Neuronal stem cell (in vitro differentiated cells): ENCODE data around the gene TBXA2R.

Experiments
- DNase-seq: peaks from one replicate; pipeline ENCODE4 v3.0.0-alpha.2; 2013; ENCODE audit warnings: low spot score
- H2AFZ ChIP-seq: one replicate; pipeline ENCODE4 v1.6.1; 2013; ENCODE audit warnings: mild to moderate bottlenecking, low read length, inconsistent platforms
- H2AK5ac ChIP-seq: 2 replicates; pipeline ENCODE4 v1.6.1; 2013; ENCODE audit warnings: low read depth, mild to moderate bottlenecking, inconsistent platforms, low read length, moderate library complexity, mixed read lengths
- H2BK120ac ChIP-seq: 2 replicates; pipeline ENCODE4 v1.6.1; 2013; ENCODE audit warnings: low read depth, mild to moderate bottlenecking, inconsistent platforms, low read length, moderate library complexity, mixed read lengths
- H2BK12ac ChIP-seq: one replicate; pipeline ENCODE4 v1.6.1; 2013; ENCODE audit warnings: low read length, inconsistent platforms
- H2BK15ac ChIP-seq: 2 replicates; pipeline ENCODE4 v1.6.1; 2013; ENCODE audit warnings: mild to moderate bottlenecking, low read length, inconsistent platforms, mixed read lengths
- H2BK5ac ChIP-seq: one replicate; pipeline ENCODE4 v1.6.1; 2013; ENCODE audit warnings: inconsistent platforms, mild to moderate bottlenecking, low read length, moderate library complexity
- H3K14ac ChIP-seq: one replicate; pipeline ENCODE4 v1.6.1; 2013; ENCODE audit warnings: low read length, inconsistent platforms
- H3K18ac ChIP-seq: 2 replicates; pipeline ENCODE4 v1.6.1; 2013; ENCODE audit warnings: low read length, inconsistent platforms
- H3K23ac ChIP-seq: 2 replicates; pipeline ENCODE4 v1.6.1; 2013; ENCODE audit warnings: low read depth, mild to moderate bottlenecking, mixed read lengths, low read length, inconsistent platforms; ENCODE audit not compliant: poor library complexity
- H3K27ac ChIP-seq: replicated peaks from 3 replicates; pipeline ENCODE4 v1.5.1; 2013; ENCODE audit warnings: low read length, inconsistent platforms
- H3K27me3 ChIP-seq, 3 experiments: 2 replicates each; pipeline ENCODE4 v1.6.1; 2013; ENCODE audit warnings: low read length in 3 of 3, mild to moderate bottlenecking in 2 of 3, inconsistent platforms in 1 of 3, low read depth in 1 of 3, mixed read lengths in 1 of 3, moderate library complexity in 1 of 3; ENCODE audit not compliant: control insufficient read depth in 3 of 3, insufficient read depth in 3 of 3
- H3K36me3 ChIP-seq, 2 donors: replicated peaks in 1 of 2; 2 replicates each; pipeline ENCODE4 v1.6.1; 2013; ENCODE audit warnings: low read length in 2 of 2; ENCODE audit not compliant: control insufficient read depth in 2 of 2, insufficient read depth in 2 of 2
- H3K4ac ChIP-seq: 2 replicates; pipeline ENCODE4 v1.6.1; 2013; ENCODE audit warnings: inconsistent platforms, mild to moderate bottlenecking, low read length, moderate library complexity
- H3K4me1 ChIP-seq, 2 donors: 1 replicate in 1 of 2; 2 replicates in 1 of 2; pipeline ENCODE4 v1.6.1; 2013; ENCODE audit warnings: low read length in 2 of 2, low read depth in 1 of 2; ENCODE audit not compliant: control insufficient read depth in 2 of 2, insufficient read depth in 1 of 2
- H3K4me2 ChIP-seq: one replicate; pipeline ENCODE4 v1.6.1; 2013; ENCODE audit warnings: mild to moderate bottlenecking, low read length, inconsistent platforms; ENCODE audit not compliant: insufficient read depth, poor library complexity, severe bottlenecking
- H3K4me3 ChIP-seq, 2 donors: 2 replicates each; pipeline ENCODE4 v1.5.1; 2013; ENCODE audit warnings: low read length in 2 of 2, mild to moderate bottlenecking in 2 of 2, inconsistent platforms in 1 of 2, moderate library complexity in 1 of 2
- H3K79me1 ChIP-seq: one replicate; pipeline ENCODE4 v1.6.1; 2013; ENCODE audit warnings: low read depth, mild to moderate bottlenecking, inconsistent platforms, low read length, moderate library complexity
- H3K9ac ChIP-seq: one replicate; pipeline ENCODE4 v1.6.1; 2013; ENCODE audit warnings: mild to moderate bottlenecking, low read depth, low read length, inconsistent platforms; ENCODE audit not compliant: poor library complexity
- H3K9me3 ChIP-seq, 2 donors: replicated peaks in 1 of 2; 2 replicates each; pipeline versions ENCODE3 to v1.6.1; 2013; ENCODE audit warnings: low read length in 2 of 2, mild to moderate bottlenecking in 2 of 2, inconsistent platforms in 1 of 2, low read depth in 1 of 2, mixed read lengths in 1 of 2, moderate library complexity in 1 of 2; ENCODE audit not compliant: control insufficient read depth in 2 of 2, insufficient read depth in 1 of 2
- H4K8ac ChIP-seq: one replicate; pipeline ENCODE4 v1.6.1; 2013; ENCODE audit warnings: low read depth, mild to moderate bottlenecking, inconsistent platforms, low read length, moderate library complexity
- H4K91ac ChIP-seq: one replicate; pipeline ENCODE4 v1.6.1; 2013; ENCODE audit warnings: low read length, low read depth, mild to moderate bottlenecking, inconsistent platforms; ENCODE audit not compliant: poor library complexity
- WGBS, 2 donors: extraction: QIAGEN DNeasy Blood & Tissue Kit; methylation state at CpG; one replicate each; pipeline ENCODE4 v1.1.7; 2013; ENCODE audit warnings: missing lambda C conversion rate in 2 of 2, mixed read lengths in 1 of 2; ENCODE audit not compliant: insufficient read length in 2 of 2, insufficient replicate concordance in 1 of 2; ENCODE audit errors: extremely low coverage in 2 of 2; 5-methylcytosine and 5-hydroxymethylcytosine counted together

The TBXA2R gene

DNA sequence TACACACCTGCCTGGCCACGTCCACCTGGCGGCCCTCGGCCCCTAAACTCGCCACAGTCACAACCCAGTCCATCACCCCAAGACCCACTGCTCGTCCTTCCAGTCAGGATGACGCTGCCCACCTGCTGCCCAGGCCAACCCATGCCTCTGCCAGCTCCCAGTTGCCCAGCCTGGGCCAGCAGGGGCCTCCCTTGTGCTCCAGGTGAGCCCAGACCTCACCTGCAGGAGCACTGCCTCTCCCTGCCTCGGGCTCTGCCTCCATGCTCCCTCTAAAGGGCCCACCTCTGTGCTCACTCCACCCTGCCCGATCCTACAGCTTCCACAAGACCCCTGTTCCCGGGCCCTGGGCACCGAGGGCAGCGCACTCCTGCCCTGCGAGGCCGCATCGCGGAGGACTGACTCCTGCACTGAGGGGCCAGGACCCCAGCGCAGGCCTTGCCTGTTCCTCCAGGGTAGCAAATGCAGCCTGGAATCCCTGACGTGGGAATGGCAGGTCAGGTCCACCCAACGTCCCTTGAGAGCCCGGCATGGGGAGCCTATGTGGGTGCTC is 27.9 kb upstream of the TBXA2R start:
- H2BK120ac ChIP-seq, result no peak overlapping the region
- peak overlapping the region; percentile 31 for H3K23ac ChIP-seq
- H3K27me3 ChIP-seq, result no peaks in the 10 kb centered on the region
- H3K4ac ChIP-seq, result no peak overlapping the region
- peak overlapping the region; percentile 21 for H3K14ac ChIP-seq
- H4K8ac ChIP-seq, result no peak overlapping the region
- no peak overlapping the region for H2BK15ac ChIP-seq
- H3K9ac ChIP-seq, result no peak overlapping the region
- H3K36me3 ChIP-seq, result peaks cover 15 to 37% of the 10 kb centered on the region in 2 donors
- H3K4me3 ChIP-seq, result no peak overlapping the region
- peak overlapping the region; percentile 10 for H2BK12ac ChIP-seq
- H2BK5ac ChIP-seq, result no peak overlapping the region
- H4K91ac ChIP-seq, result no peak overlapping the region
- H2AFZ ChIP-seq, result no peak overlapping the region
- H3K27ac ChIP-seq, result no peak overlapping the region
- H3K79me1 ChIP-seq, result peaks cover 6% of the 10 kb centered on the region
- no peak overlapping the region for H2AK5ac ChIP-seq
- H3K18ac ChIP-seq, result peak overlapping the region; percentile 11
- no peak for DNase-seq
- H3K4me1 ChIP-seq, result no peaks in the 10 kb centered on the region
- no peaks in the 10 kb centered on the region for H3K9me3 ChIP-seq
- H3K4me2 ChIP-seq, result no peak overlapping the region
- no CpG with 5 or more reads among the region's 19 CpGs for WGBS, 2 donors

DNA sequence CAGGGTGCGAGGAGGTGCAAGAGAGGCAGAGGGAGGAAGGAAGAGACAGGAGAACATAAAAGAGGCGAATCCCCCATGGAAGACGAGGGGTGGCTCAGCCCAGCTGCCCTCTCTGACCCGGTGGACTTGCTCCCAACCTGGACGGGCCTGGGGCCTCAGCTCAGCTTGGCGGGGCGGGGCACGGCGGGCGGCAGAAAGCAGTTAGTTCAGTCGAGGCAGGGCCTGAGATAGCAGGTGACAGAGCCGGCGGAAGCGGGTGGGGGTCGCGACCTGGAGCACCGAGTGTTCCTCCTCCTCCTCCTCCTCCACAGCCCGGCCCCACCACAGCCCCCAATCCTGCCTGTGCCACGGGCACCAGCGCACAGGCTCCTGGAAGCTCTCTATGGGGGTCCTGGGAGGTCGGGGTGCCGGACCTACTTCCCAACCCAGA is 26.9 kb upstream of the TBXA2R start:
- Histone ChIP-seq H3K27me3 (no peaks in the 10 kb centered on the region), H3K4me1 (no peaks in the 10 kb centered on the region), H2BK15ac (no peak overlapping the region), H3K14ac (no peak overlapping the region), H2AFZ (no peak overlapping the region), H2BK12ac (no peak overlapping the region), H2BK5ac (peak overlapping the region; percentile 66), H3K4ac (no peak overlapping the region), H2AK5ac (no peak overlapping the region), H4K8ac (no peak overlapping the region), H3K4me3 (no peak overlapping the region), H3K36me3 (peaks cover 13 to 29% of the 10 kb centered on the region in 2 donors), H3K27ac (no peak overlapping the region), H3K9ac (peak overlapping the region; percentile 44), H3K9me3 (no peaks in the 10 kb centered on the region), H3K18ac (no peak overlapping the region), H4K91ac (no peak overlapping the region), H3K79me1 (peaks cover 6% of the 10 kb centered on the region), H3K23ac (no peak overlapping the region), H2BK120ac (no peak overlapping the region), H3K4me2 (no peak overlapping the region)
- no peak for DNase-seq
- WGBS, 2 donors, result no CpG with 5 or more reads among the region's 22 CpGs

DNA sequence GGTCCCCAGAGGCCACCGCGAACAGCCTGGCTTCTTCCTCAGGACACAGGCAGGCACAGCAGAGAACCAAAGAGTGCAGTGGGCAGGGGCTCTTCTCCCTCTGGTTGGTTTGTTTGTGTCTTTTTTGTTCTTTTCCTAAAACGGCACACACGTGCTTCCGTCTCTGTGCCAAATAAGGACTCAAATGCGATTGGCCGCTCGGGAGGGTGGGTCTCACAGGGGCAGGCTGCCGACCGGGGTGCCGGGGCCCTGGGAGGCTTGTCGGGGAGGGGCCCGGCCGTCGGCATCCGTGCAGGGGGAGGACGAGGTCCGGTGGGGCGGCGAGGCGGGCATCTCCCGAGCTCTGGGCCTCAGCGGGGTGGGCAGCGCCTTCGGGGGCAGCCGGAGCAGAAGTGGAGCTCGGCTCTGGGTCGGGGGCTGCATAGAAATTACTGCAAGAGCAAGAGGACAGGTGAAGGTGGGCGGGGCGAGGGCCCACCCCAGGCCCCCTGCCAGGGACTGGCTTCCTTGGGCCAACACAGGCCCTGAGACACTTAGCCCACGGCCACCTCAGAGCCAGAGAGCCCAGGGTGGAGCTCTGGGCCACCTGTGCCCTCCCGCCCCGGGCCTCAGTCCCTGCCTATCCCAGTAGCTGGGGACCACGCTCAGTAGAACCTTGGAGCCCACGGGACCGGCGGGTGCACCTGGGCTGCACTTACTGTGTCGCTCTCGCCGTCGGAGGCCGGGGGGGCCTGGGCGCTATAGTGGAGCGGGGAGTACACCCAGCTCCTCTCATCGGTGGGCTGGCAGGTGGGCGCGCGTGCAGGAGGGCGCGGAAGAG is 26.3 kb upstream of the TBXA2R start:
- Histone ChIP-seq H3K18ac (no peak overlapping the region), H3K4me1 (no peaks in the 10 kb centered on the region), H3K14ac (no peak overlapping the region), H2AK5ac (no peak overlapping the region), H3K27me3 (no peaks in the 10 kb centered on the region), H3K79me1 (peaks cover 6% of the 10 kb centered on the region), H3K23ac (no peak overlapping the region), H4K8ac (no peak overlapping the region), H3K9me3 (no peaks in the 10 kb centered on the region), H3K36me3 (peaks cover 12 to 22% of the 10 kb centered on the region in 2 donors), H2BK12ac (no peak overlapping the region), H2AFZ (no peak overlapping the region), H3K4me2 (no peak overlapping the region), H2BK120ac (no peak overlapping the region), H3K4me3 (no peak overlapping the region), H3K27ac (no peak overlapping the region), H2BK5ac (no peak overlapping the region), H3K9ac (no peak overlapping the region), H4K91ac (no peak overlapping the region), H2BK15ac (no peak overlapping the region), H3K4ac (no peak overlapping the region)
- DNase-seq, result no peak
- no CpG with 5 or more reads among the region's 50 CpGs for WGBS, 2 donors

DNA sequence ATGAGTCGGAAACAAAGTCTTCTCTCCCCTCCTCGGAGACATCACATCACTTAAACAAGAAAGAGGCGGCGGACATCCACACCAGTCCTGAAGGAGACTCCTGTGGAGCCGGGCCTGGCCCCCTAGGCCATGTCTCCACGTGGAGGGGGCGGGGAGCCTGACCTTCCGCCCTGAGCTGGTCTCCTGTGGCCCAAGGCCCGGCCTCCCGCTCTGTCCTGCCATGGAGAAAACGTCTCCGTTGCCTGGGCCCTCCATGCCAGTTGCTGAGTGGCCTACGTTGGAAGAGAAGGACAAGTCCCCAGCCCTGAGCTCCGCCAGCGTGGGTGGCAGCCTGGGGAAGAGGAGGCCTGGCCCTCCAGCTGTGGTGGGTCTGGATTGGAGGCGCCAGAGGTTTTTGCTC is 25.4 kb upstream of the TBXA2R start:
- DNase-seq, result no peak
- H3K27ac ChIP-seq, result no peak overlapping the region
- H3K14ac ChIP-seq, result no peak overlapping the region
- no peak overlapping the region for H2BK12ac ChIP-seq
- H3K4me3 ChIP-seq, result no peak overlapping the region
- no peak overlapping the region for H3K18ac ChIP-seq
- H3K36me3 ChIP-seq, result peaks cover 11 to 22% of the 10 kb centered on the region in 2 donors
- no peak overlapping the region for H2BK15ac ChIP-seq
- H3K27me3 ChIP-seq, result no peaks in the 10 kb centered on the region
- no peak overlapping the region for H3K23ac ChIP-seq
- no peak overlapping the region for H4K8ac ChIP-seq
- H2AK5ac ChIP-seq, result no peak overlapping the region
- WGBS, 2 donors, result no CpG with 5 or more reads among the region's 16 CpGs
- peak overlapping the region; percentile 82 for H2BK5ac ChIP-seq
- no peak overlapping the region for H3K4ac ChIP-seq
- peaks cover 6% of the 10 kb centered on the region for H3K79me1 ChIP-seq
- H3K4me2 ChIP-seq, result no peak overlapping the region
- no peak overlapping the region for H3K9ac ChIP-seq
- peaks cover 0 to 2% of the 10 kb centered on the region in 2 donors for H3K9me3 ChIP-seq
- H3K4me1 ChIP-seq, result no peaks in the 10 kb centered on the region
- H2BK120ac ChIP-seq, result no peak overlapping the region
- no peak overlapping the region for H2AFZ ChIP-seq
- no peak overlapping the region for H4K91ac ChIP-seq
